HepG2 (cell line): Measurements from ENCODE around the gene MYBPC2. TPM values are rescaled to one million over a fixed set of nuclear protein-coding genes. Genes with fewer than 3 reads are reported as not detected.

Experiments used
- ATAC-seq: fragments of 200-7000 bp; cut with Tn5 transposase; 3 replicates; pipeline ENCODE4 v1.9.1; 2020; ENCODE audit warnings: mild to moderate bottlenecking, moderate library complexity
- BruUV-seq: library from RNA; stranded (reverse); fragments of 400-500 nt; replicated peaks from 2 replicates; lab custom pipeline; 2021; lab: Mats Ljungman, UMichigan
- CTCF ChIA-PET: fragments of 300-600 bp; formaldehyde crosslinking; extraction: SDS; loops from one replicate; lab custom pipeline; 2021; ENCODE audit warnings: low total read pairs, inconsistent platforms, low intra/inter-chr PET ratio; lab: Yijun Ruan, JAX
- POLR2A ChIA-PET: fragments of 350-600 bp; sonication (Branson Sonifier 250); formaldehyde crosslinking; loops from one replicate; lab custom pipeline; 2020; ENCODE audit warnings: antibody characterized with exemption, inconsistent platforms; lab: Yijun Ruan, JAX
- DNase-seq: peaks from one replicate; pipeline ENCODE4 v3.0.0-alpha.2; 2015; ENCODE audit warnings: low spot score
- FAIRE-seq: peaks from 3 replicates; lab custom pipeline; 2011; peaks lifted over from hg19 to GRCh38; lab: Jason Lieb, UNC
- H2AFZ ChIP-seq: one replicate; pipeline ENCODE4 v1.6.1; 2011; ENCODE audit warnings: low read length, inconsistent platforms
- H3K27ac ChIP-seq: fragments of 300-600 bp; 3 replicates; pipeline ENCODE4 v1.8.0; 2011; ENCODE audit warnings: mixed run types, mild to moderate bottlenecking, mixed read lengths, low read length, inconsistent platforms; ENCODE audit not compliant: insufficient read depth; ENCODE audit errors: extremely low read length
- H3K27me3 ChIP-seq, 2 experiments: fragments of 200-600 bp in 1 of 2; 2 replicates in 1 of 2; 3 replicates in 1 of 2; pipeline versions ENCODE4 v1.6.0 to v1.8.0; 2011; ENCODE audit warnings: low read length in 2 of 2, mild to moderate bottlenecking in 2 of 2, moderate library complexity in 2 of 2, inconsistent platforms in 1 of 2; ENCODE audit not compliant: insufficient read depth in 2 of 2, control insufficient read depth in 1 of 2
- H3K36me3 ChIP-seq, 2 experiments: fragments of 200-600 bp in 1 of 2; replicated peaks in 1 of 2; 2 replicates in 1 of 2; 3 replicates in 1 of 2; pipeline versions ENCODE4 v1.5.1 to v1.8.0; 2011; ENCODE audit warnings: low read length in 2 of 2, inconsistent platforms in 1 of 2; ENCODE audit not compliant: insufficient read depth in 2 of 2, control insufficient read depth in 1 of 2
- H3K4me1 ChIP-seq: 2 replicates; pipeline ENCODE4 v1.5.1; 2012; ENCODE audit warnings: low read length, inconsistent platforms; ENCODE audit not compliant: insufficient read depth
- H3K4me2 ChIP-seq: 2 replicates; pipeline ENCODE4 v1.6.0; 2011; ENCODE audit warnings: low read depth, low read length, inconsistent platforms
- H3K4me3 ChIP-seq, 3 experiments: fragments of 200-600 bp in 1 of 3; sonication (generic), shearing (Covaris generic) in 1 of 3; replicated peaks in 1 of 3; 2 replicates each; pipeline ENCODE4 v1.5.1; 2011 to 2016; ENCODE audit warnings: low read length in 3 of 3, inconsistent platforms in 2 of 3, low read depth in 2 of 3, mild to moderate bottlenecking in 2 of 3, control low read depth in 1 of 3, mixed read lengths in 1 of 3; ENCODE audit not compliant: insufficient read depth in 1 of 3
- H3K79me2 ChIP-seq: one replicate; pipeline ENCODE4 v1.6.1; 2011; ENCODE audit warnings: low read length, inconsistent platforms; ENCODE audit not compliant: insufficient read depth
- H3K9ac ChIP-seq: 2 replicates; pipeline ENCODE4 v1.6.0; 2011; ENCODE audit warnings: mild to moderate bottlenecking, low read depth, low read length, inconsistent platforms; ENCODE audit not compliant: insufficient read depth
- H3K9me3 ChIP-seq: 2 replicates; pipeline ENCODE4 v1.5.1; 2012; ENCODE audit warnings: mild to moderate bottlenecking, low read length
- H4K20me1 ChIP-seq: 2 replicates; pipeline ENCODE4 v1.6.0; 2011; ENCODE audit warnings: inconsistent platforms, mild to moderate bottlenecking, low read length, moderate library complexity; ENCODE audit not compliant: insufficient read depth
- BORCS8-MEF2B ChIP-seq: sonication (generic); formaldehyde crosslinking; IDR thresholded peaks from 2 replicates; pipeline ENCODE4 v1.8.0; 2022; ENCODE audit warnings: mild to moderate bottlenecking, missing genetic modification reagents
- CBFB ChIP-seq: sonication (generic); formaldehyde crosslinking; IDR thresholded peaks from 2 replicates; pipeline ENCODE4 v1.4.0; 2020; ENCODE audit warnings: missing genetic modification reagents
- CEBPG ChIP-seq: IDR thresholded peaks from 2 replicates; pipeline ENCODE4 v1.6.1; 2016
- SIN3B ChIP-seq: fragments of 150-350 bp; IDR thresholded peaks from 2 replicates; pipeline ENCODE4 v1.6.1; 2014; ENCODE audit warnings: low read length
- SRSF9 ChIP-seq: fragments of 200-400 bp; formaldehyde crosslinking; IDR thresholded peaks from 2 replicates; pipeline ENCODE4 v1.6.1; 2018; ENCODE audit warnings: borderline replicate concordance, mild to moderate bottlenecking, low read depth, low read length; ENCODE audit not compliant: insufficient read depth, poor library complexity, severe bottlenecking
- SRY ChIP-seq: sonication (generic); formaldehyde crosslinking; IDR thresholded peaks from 2 replicates; pipeline ENCODE4 v1.8.0; 2022; ENCODE audit warnings: mild to moderate bottlenecking, missing genetic modification reagents
- ZNF224 ChIP-seq: sonication (generic); formaldehyde crosslinking; IDR thresholded peaks from 2 replicates; pipeline ENCODE4 v1.5.0; 2020; ENCODE audit warnings: mild to moderate bottlenecking, missing genetic modification reagents
- ZNF230 ChIP-seq: sonication (generic); formaldehyde crosslinking; IDR thresholded peaks from 2 replicates; pipeline ENCODE4 v1.4.0; 2020; ENCODE audit warnings: mild to moderate bottlenecking, missing genetic modification reagents
- ZNF235 ChIP-seq: sonication (generic); formaldehyde crosslinking; IDR thresholded peaks from 2 replicates; pipeline ENCODE4 v1.8.1; 2023; ENCODE audit warnings: mild to moderate bottlenecking, missing genetic modification reagents, borderline replicate concordance
- WGBS: methylation state at CpG from one replicate; pipeline ENCODE4 v1.1.6; 2017; ENCODE audit warnings: low lambda C conversion rate; 5-methylcytosine and 5-hydroxymethylcytosine counted together
- in situ Hi-C: cut with HindIII; loops from 2 replicates; pipeline ENCODE4 v1.10.0; 2017; ENCODE audit warnings: low pct_unique_long_range_greater_than_20kb; ENCODE audit not compliant: extremely low pct_ligation_motif_present
- intact Hi-C: fragments of 100-400 bp; cut with micrococcal nuclease; formaldehyde crosslinking; loops from one replicate; pipeline ENCODE4 v1.10.0; 2022; ENCODE audit not compliant: unreplicated experiment
- polyA plus RNA-seq, 8 experiments: library from polyadenylated mRNA; depleted of rRNA in 3 of 8; stranded (reverse) in 7 of 8; unstranded in 1 of 8; fragments of >200 nt; fragmentation: Illumina TruSeq in 4 of 8; extraction: Trizol in 4 of 8; gene quantifications; 2 replicates each; pipeline versions ENCODE4 v1.2.1 to v1.2.3, GENCODE V29; 2011 to 2016; ENCODE audit warnings: low read depth in 4 of 8, missing spikeins in 1 of 8, mixed read lengths in 1 of 8; ENCODE audit not compliant: insufficient read depth in 1 of 8
- total RNA-seq, 5 experiments: library from RNA; depleted of rRNA; stranded (reverse); fragments of >200 nt; fragmentation: Illumina TruSeq; extraction: Trizol; gene quantifications; 2 replicates each; pipeline ENCODE4 v1.2.3, GENCODE V29; 2016; ENCODE audit warnings: low read depth in 1 of 5
- TF ChIP-seq, protein P1 (sequence below): sonication (generic); formaldehyde crosslinking; IDR thresholded peaks from 2 replicates; pipeline ENCODE4 v1.4.0; 2020; ENCODE audit warnings: missing genetic modification reagents
- TF ChIP-seq, protein P2 (sequence below), 2 experiments: sonication (generic) in 1 of 2; formaldehyde crosslinking in 1 of 2; IDR thresholded peaks; 2 replicates each; pipeline versions ENCODE4 v1.4.0 to v1.6.1; 2016 to 2020; ENCODE audit warnings: borderline replicate concordance in 1 of 2, low read depth in 1 of 2, mild to moderate bottlenecking in 1 of 2, missing genetic modification reagents in 1 of 2
- TF ChIP-seq, protein P3 (sequence below): IDR thresholded peaks from 2 replicates; pipeline ENCODE4 v1.6.1; 2016; ENCODE audit warnings: low read depth, control low read depth

The MYBPC2 gene
- total and polyA plus RNA-seq, 2 of the 13 experiments (the other 11 are each of a cell fraction or from before 2014, with no cell fraction given): not detected

DNA sequence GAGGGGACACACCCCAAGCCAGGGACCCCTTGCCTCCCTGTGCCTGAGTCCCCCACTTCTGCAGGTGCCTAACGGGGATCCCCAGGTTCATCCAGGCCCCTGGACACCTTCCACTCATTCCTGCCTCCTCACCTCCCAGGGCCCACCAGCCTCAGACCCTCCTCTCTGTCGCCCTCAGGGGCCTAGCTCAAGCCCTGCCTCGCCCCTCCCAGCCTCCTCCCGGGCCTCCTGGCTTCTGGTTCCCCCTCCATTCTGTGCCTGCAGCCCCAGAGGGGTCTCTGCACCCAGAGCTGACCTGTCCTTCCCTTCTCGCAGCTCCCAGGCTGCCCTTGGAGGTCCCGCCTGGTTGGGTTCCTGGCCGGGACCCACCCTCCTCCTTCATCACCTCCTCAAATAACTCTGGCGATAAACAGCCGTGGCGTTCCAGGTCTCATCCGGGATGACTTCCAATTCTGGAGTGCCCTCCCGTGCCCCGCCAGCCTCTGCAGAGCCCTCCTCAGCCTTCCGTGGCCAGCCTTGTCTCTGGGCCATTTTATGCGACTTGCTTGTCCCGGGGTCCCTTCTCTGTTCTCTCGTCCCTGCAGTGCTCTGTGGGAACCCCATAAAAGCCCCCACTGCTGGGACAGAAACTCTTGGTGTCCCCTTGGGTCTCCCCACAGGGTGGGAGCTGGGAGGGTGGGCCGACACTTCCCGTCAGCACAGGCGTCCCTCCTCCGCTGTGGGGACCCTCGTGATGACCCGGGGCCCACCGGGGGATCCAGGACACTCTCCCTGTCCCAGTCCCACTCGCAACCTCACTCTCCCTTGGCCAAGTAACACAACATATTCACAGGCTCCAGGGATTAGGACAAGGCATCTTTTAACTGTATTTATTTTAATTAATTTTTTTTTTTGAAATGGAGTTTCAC, 69.1 kb downstream of the MYBPC2 start (continued):
- TF ChIP-seq, protein P1, sequence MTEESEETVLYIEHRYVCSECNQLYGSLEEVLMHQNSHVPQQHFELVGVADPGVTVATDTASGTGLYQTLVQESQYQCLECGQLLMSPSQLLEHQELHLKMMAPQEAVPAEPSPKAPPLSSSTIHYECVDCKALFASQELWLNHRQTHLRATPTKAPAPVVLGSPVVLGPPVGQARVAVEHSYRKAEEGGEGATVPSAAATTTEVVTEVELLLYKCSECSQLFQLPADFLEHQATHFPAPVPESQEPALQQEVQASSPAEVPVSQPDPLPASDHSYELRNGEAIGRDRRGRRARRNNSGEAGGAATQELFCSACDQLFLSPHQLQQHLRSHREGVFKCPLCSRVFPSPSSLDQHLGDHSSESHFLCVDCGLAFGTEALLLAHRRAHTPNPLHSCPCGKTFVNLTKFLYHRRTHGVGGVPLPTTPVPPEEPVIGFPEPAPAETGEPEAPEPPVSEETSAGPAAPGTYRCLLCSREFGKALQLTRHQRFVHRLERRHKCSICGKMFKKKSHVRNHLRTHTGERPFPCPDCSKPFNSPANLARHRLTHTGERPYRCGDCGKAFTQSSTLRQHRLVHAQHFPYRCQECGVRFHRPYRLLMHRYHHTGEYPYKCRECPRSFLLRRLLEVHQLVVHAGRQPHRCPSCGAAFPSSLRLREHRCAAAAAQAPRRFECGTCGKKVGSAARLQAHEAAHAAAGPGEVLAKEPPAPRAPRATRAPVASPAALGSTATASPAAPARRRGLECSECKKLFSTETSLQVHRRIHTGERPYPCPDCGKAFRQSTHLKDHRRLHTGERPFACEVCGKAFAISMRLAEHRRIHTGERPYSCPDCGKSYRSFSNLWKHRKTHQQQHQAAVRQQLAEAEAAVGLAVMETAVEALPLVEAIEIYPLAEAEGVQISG (CRISPR knock-in tag): no peak
- TF ChIP-seq, all 625 proteins: peak for 0

DNA sequence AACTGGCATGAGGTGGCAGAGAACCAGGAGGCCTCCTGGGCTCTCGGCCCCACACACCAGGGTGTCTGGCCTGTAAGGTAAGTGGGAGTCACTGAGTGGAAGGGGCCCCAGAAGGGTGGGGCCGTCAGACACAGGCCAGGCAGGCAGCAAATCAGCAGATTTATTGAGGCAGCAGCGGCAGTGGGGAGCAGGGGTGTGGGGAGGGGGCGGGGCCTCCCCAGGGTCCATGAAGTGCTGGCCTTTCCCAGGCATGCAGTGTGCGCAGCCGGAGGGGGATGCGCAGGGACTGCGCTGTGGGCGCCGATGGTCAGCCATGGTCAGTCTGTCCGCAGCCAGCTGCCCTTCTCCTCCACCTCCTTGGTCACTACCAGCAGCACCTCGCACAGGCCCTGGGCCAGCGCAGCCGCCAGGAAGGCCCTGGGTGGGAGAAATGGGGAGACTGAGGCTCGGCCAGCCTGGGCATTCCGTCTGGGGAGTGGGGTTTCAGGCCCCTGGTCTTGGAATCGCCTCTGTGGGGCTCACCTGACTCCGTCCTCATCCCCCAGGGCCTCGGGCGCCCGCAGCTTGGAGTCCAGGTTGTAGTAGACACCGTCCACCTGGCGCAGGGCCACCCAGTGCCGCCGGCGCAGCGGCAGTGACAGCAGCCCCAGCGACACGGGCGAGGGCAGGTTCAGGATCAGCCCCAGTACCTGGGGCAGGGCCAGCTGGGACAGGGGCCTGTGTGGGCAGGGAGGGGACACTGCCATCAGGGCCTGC, 73.3 kb downstream of the MYBPC2 start:
- Histone ChIP-seq H3K4me2 (no peak overlapping the region), H3K27ac (no peak overlapping the region), H2AFZ (no peak overlapping the region), H3K9me3 (no peaks in the 10 kb centered on the region), H3K9ac (no peak overlapping the region), H3K4me1 (no peaks in the 10 kb centered on the region), H3K36me3 (no peaks in the 10 kb centered on the region), H3K79me2 (no peaks in the 10 kb centered on the region), H3K27me3 (no peaks in the 10 kb centered on the region; a peak in 2 of 5 replicates), H4K20me1 (no peaks in the 10 kb centered on the region), H3K4me3 (no peak overlapping the region)
- in situ Hi-C loops (no loop called here), intact Hi-C loops (no loop called here)
- ATAC-seq: no peak
- POLR2A ChIA-PET: no interaction called here
- FAIRE-seq: no peak
- no peak for DNase-seq
- 60% methylated on average over 10 of the region's 30 CpGs for WGBS
- BruUV-seq: no TSS peak
- CTCF ChIA-PET: no interaction called here
- TF ChIP-seq CBFB (CRISPR knock-in tag) (no peak), BORCS8-MEF2B (CRISPR knock-in tag) (no peak), CEBPG (CRISPR knock-in tag) (no peak), SIN3B (no peak), SRY (CRISPR knock-in tag) (no peak), ZNF224 (no peak), ZNF235 (CRISPR knock-in tag) (no peak), ZNF230 (CRISPR knock-in tag) (no peak), SRSF9 (no peak)
- TF ChIP-seq, protein P2, sequence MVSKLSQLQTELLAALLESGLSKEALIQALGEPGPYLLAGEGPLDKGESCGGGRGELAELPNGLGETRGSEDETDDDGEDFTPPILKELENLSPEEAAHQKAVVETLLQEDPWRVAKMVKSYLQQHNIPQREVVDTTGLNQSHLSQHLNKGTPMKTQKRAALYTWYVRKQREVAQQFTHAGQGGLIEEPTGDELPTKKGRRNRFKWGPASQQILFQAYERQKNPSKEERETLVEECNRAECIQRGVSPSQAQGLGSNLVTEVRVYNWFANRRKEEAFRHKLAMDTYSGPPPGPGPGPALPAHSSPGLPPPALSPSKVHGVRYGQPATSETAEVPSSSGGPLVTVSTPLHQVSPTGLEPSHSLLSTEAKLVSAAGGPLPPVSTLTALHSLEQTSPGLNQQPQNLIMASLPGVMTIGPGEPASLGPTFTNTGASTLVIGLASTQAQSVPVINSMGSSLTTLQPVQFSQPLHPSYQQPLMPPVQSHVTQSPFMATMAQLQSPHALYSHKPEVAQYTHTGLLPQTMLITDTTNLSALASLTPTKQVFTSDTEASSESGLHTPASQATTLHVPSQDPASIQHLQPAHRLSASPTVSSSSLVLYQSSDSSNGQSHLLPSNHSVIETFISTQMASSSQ (IDR thresholded peaks at IDR 0.05; ENCODE audit: low read depth): no peak
- TF ChIP-seq, protein P2 (CRISPR knock-in tag; IDR thresholded peaks at IDR 0.05; ENCODE audit: borderline replicate concordance): no peak
- TF ChIP-seq, protein P3, sequence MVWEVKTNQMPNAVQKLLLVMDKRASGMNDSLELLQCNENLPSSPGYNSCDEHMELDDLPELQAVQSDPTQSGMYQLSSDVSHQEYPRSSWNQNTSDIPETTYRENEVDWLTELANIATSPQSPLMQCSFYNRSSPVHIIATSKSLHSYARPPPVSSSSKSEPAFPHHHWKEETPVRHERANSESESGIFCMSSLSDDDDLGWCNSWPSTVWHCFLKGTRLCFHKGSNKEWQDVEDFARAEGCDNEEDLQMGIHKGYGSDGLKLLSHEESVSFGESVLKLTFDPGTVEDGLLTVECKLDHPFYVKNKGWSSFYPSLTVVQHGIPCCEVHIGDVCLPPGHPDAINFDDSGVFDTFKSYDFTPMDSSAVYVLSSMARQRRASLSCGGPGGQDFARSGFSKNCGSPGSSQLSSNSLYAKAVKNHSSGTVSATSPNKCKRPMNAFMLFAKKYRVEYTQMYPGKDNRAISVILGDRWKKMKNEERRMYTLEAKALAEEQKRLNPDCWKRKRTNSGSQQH: no peak
